ENCODE results near the gene TAPBP.

Gene TAPBP

GRCh38 chr6:33259032-33259431 lies 54.8 kb downstream of the TAPBP start:
- H3K27ac ChIP-seq: no peak overlapping the region
- no peak for TF ChIP-seq ZFX (IDR thresholded peaks at IDR 0.05)
- no peak for TF ChIP-seq CTCF (conservative IDR thresholded peaks at IDR 0.05)

GRCh38 chr6:33254591-33254990 lies 59.3 kb downstream of the TAPBP start:
- TF ChIP-seq CTCF (conservative IDR thresholded peaks at IDR 0.05): no peak
- no peak for TF ChIP-seq ZFX (IDR thresholded peaks at IDR 0.05)
- no peak overlapping the region for H3K27ac ChIP-seq

- TF ChIP-seq CTCF (conservative IDR thresholded peaks at IDR 0.05) (no peak), ZFX (IDR thresholded peaks at IDR 0.05) (no peak)
- no peak overlapping the region for H3K27ac ChIP-seq
These were observed 61.1 kb downstream of the TAPBP start for GRCh38 chr6:33252759-33253158.

GRCh38 chr6:33251395-33252012 lies 62.4 kb downstream of the TAPBP start:
- TF ChIP-seq CTCF (conservative IDR thresholded peaks at IDR 0.05) (no peak), ZFX (IDR thresholded peaks at IDR 0.05) (no peak)
- H3K27ac ChIP-seq: no peak overlapping the region

DNA sequence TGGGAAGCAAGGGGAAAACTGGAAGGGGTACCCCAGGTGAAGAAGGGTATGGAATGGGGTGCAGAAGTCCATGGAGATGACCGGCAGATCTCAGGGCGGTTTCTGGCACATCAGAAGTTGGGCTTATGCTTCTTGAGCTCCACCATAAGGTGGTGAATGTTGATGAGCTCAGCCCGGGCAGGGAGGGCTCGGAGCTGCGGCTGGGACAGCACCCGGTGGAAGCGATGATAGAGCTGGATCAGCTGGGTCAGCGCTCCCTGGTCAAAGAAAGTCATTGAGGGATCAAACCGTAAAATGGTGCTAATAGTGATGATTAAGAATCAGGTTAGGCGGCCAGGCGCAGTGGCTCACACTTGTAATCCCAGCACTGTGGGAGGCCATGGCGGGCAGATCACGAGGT lies 63.1 kb downstream of the TAPBP start:
- peak overlapping the region; percentile 95 for H3K27ac ChIP-seq
- no peak for TF ChIP-seq ZFX (IDR thresholded peaks at IDR 0.05)
- no peak for TF ChIP-seq CTCF (conservative IDR thresholded peaks at IDR 0.05)

GRCh38 chr6:33249732-33250630 lies 63.9 kb downstream of the TAPBP start:
- no peak for TF ChIP-seq CTCF (conservative IDR thresholded peaks at IDR 0.05)
- peak; percentile 36; the same call in 1 of the 2 replicates for TF ChIP-seq ZFX (IDR thresholded peaks at IDR 0.05)
- H3K27ac ChIP-seq: peak overlapping the region; percentile 95
